ENCODE data around the gene ALOXE3.

The ALOXE3 gene

DNA sequence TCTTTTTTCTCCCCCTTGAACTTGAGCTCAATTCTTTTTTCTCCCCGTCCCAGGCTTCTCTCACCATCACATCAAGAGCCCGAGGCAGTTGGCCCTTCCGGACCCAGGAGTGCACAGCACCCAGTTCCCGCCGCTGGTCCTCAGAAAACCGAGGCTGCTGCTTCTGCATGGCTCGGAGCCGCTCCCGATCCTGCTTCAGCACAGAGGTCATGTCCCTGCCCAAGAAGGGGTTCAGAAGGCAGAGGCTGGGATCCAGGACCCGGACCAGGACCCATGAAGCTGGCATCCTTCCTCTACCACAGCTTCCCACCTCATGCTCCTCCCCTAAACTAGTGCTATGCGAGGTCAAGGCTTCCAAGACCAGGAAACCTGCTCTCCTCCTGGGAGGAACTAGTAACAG is 23.4 kb upstream of the ALOXE3 start:
- peak; percentile 18 for DNase-seq

DNA sequence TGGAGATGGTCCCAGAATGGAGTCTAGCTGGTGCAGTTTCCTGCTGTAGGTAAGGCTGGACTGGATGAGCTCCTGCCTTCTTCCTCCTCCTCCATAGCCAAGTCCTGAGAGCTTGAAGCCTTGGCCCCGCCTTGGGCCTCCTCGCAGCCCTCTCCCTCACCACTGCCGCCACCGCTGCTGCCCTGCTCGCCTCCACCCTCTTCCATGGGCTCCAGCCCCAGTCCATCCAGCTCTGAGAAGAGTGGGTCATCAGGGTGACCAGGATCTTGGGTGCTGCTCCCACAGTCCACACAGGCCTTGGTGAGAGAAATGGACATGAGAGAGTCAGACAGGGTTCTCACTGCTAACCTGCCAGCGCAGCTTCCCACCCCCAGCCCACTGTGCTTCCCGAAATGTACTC is 22.7 kb upstream of the ALOXE3 start:
- DNase-seq = no peak

DNA sequence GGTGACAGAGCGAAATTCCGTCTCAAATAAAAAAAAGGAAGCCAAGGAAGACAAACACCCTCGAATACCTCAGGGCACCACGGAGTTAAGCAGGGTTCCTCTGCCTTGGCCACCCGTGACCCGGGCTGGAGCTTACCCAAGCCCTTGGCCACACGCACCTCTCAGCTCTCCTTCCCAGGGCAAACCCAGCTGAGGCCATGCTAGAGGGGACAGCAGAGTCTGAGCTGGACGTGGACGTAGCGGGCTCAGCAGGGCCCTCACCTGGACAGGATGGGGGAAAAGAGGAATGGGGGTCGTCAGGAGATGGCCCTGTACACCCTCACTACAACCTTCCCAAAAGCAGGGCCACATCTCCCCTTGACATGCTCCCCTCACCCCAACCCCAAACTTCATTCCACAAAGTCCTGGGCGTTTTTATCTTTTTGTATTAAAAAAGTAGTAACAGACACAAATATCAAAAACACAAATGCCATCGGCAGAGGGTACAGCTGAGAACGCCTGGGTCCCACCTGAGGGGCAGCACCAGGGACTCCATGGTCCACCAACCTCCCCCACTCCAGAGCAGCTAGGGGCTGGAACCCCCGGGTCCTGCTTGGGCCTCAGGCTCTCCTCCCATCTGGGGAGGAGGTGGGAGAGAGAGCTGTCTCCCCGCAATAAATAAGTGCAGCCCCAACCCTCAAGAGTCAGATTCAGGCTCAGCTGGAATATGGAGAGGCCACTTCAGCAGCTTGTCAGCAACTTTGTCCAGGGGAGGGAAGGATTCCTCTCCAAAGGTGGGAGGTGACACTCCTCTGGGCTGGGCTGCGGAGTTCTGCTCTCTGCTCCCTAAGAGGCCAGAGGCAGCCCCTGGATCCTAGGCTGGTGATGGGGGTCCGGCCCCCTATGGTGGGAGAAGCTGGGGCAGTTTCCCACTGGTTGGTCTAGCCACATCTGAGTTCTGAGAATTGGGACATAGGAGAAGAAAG is 22.0 kb upstream of the ALOXE3 start:
- peak; percentile 22 for DNase-seq

DNA sequence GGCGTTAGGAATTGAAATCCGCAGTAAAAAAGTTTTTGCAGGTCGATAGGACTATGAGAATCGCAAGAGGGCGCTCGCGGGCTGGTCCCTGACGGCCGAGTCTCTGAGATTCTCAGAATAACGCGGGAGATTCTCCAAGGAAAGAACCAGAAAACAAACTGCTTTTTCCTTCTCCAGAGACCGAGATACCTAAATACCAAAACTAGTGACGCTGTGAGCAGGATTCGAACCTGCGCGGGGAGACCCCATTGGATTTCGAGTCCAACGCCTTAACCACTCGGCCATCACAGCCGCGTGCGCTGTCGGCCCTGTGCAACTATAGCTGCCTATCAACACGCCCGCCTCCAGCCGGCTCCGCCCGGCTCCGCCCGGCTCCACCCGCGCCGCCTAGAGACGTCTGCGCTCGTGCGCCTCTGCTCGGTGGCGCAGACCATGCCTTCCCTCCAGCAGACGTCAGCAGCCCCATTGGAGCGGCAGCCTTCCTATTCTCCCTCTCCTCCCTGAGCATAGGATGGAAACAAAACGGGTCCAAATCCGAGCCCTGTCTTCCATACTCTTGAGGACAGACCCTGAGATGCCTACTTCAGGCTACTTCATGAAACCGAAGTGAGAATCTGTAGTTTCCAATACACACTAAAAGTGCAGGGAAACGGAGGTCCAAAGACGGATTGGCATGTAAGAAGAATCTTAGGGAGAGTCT is 20.5 kb upstream of the ALOXE3 start:
- peak; percentile 96 for DNase-seq

DNA sequence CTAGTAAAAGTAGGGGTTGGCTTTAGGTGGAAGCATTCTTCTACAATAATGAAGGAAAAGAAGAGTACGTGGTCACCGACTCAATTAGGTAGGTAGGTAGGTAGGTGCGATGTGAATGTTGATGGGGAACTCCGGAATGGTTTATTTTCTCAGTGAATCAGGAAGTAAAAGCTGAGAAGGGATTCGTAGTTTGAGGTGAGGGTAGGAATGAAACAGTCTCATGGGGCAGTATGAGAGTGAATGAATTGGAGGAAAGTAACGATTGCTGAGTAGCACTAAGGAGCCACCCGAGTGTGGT is 20.0 kb upstream of the ALOXE3 start:
- no peak for DNase-seq

DNA sequence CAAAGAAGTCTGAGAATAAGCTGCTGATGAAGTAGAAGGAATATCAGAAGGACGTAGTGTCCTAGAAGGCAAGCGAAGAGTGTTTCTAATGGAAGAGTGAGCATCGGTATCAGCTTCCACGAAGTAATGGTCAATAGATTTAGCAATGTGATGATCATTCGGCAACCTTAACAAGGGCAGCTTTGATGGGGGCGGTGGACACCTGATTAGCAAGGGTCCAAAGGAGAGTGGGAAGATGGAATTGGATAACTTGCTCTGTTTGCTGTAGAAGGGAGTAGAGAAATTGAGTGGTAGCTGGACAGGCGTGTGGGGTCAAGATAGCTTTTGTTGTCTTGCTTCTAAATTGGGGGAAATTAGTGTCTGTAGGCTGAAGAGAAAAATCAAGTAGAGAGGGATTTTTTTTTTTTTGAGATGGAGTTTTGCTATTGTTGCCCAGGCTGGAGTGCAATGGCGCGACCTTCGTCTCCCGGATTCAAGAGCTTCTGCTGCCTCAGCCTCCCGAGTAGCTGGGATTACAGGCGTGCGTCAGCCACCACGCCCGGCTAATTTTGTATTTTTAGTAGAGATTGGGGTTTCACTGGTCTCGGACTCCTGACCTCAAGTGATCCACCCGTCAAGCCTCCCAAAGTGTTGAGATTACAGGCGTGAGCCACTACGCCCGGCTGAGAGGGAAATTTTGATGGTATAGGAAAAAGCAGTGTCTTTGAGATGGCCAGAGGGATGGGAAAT is 19.5 kb upstream of the ALOXE3 start:
- no peak for DNase-seq

DNA sequence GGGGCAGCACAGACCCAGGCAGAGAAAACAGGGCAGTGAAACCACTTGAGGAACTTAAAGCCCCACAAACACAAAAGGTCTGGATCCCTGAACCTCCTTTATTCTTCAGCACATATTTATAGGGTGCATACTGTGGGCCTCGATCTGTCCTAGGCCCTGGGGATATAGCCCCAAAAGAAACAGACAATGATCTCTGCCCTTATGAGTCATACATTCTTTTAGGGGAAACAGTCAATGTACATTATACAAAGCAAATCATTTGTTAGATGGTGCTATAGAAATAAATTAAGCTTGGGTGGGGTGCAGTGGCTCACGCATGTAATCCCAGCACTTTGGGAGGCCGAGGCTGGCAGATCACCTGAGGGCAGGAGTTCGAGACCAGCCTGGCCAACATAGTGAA is 15.6 kb upstream of the ALOXE3 start:
- no peak for DNase-seq

DNA sequence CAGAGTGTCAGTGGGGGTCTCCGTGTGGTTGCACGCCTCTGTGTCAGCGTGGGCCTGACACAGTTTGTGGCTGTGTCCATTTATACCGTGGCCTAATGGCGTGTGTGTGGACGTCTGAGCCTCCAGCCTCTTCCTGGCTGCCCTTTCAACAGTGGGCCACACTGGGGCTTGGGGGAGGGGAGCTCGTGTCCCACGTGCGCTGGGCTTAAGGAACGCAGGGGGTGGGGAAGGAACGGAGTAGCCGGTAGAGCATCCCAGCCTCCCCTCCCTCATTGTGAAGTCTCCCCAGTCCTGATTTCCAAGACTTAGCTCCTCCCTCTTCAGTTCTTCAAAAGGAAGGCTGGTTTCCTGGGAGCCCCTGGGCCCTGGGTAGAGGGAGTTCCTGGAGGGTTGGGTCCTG is 15.1 kb upstream of the ALOXE3 start:
- no peak for DNase-seq

DNA sequence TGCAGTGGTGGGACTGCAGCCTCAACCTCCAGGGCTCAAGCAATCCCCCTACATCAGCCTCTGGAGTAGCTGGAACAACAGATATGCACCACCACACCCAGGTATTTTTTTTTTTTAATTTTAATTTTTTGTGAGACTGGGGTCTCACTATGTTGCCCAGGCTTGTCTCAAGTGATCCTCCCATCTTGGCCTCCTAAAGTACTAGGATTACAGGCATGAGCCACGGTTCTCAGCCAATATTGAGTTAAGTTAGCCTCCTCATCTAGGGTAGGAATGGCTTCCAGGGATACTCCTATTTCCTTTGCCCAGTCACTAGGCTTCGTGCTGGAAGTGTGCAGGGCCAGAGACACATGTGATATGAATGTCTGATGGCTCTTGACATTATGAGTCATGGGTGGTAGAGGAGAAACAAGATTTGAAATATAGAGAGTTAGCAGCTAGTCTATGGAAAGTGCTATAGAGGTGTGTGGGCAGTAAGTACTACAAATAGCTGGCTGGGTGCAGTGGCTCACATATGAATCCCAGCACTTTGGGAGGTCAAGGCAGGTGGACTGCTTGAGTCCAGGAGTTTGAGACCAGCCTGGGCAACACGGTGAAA is 13.6 kb upstream of the ALOXE3 start:
- no peak for DNase-seq

DNA sequence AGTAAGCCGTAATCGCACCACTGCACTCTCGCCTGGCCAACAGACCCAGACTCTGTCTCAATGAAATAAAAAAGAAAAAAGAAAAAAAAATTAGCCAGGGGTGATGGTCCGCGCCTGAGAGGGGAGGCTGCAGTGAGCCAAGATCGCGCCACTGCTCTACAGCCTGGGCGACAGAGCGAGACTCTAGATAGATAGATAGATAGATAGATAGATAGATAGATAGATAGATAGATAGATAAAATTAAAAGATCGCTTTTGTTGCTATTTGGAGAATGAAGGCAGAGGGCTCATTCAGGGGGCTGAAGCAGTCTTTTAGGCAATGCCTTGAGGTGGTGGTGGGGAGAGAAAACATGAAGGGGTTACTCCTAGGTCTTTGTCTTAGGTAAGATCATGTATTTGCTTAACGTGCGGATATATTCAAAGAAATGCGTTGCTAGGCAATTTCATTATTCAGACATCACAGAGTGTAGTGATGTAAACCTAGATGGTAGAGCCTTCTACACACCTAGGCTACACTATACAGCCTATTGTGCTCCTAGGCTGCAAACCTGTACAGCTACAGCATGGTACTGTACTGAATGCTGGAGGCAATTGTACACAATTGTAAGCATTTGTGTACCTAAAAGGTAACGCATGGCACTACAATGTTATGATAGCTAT is 9.9 kb upstream of the ALOXE3 start:
- DNase-seq = no peak

DNA sequence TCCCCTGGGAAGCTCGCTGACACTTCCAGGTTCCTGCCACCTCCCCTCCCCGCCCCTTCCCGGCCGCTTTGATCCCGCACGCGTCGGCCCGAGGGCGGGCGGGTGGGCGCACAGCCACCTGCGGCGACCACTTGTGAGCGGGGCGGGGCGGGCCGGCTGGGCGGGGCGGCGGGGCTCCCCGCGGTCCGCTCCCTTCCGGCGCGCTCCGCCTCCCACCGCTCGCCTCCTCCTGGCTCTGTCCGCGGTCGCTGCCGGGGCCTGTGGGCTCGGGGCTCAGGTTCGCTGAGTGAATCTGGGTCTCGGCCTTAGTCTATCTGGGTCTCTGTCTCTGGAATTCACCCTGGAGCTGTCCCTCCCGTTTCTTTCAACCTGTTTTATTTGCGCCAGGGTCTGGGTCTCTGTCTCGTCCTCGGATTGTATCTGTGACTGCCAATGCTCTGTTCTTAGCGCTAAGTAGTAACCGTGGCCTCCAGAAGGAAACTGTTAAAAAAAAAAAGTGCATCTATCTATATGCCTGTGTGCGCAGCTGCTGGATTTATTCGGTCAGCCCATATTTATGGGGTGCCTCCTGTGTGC is 8.3 kb upstream of the ALOXE3 start:
- DNase-seq = peak; percentile 60

DNA sequence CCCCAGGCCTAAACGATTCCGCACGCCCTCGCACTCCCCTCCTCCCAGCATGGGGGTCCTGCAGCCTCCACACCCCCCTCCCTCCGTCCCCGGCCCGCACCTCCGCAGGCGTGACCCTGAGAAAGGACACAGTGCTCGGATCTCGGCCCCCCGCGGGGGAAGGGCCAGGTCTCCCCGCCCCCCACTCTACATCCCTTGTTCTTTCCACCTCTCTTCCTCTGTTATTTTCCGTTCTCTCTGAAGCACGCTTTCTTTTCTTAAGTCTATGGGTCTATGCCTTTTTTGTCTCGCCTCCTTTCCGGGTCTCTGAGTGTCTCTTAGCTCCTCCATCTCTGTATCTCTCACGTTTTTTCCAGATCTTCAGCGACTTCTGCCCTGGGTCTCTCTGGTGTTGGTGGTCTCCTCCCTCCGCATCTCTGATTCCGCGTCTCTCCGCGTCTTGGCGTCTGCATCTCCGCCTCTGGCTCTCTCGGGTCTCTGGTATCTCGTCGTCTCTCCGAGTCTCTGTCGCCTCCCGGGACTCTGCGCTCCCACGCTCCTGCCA is 7.7 kb upstream of the ALOXE3 start:
- peak; percentile 16 for DNase-seq

DNA sequence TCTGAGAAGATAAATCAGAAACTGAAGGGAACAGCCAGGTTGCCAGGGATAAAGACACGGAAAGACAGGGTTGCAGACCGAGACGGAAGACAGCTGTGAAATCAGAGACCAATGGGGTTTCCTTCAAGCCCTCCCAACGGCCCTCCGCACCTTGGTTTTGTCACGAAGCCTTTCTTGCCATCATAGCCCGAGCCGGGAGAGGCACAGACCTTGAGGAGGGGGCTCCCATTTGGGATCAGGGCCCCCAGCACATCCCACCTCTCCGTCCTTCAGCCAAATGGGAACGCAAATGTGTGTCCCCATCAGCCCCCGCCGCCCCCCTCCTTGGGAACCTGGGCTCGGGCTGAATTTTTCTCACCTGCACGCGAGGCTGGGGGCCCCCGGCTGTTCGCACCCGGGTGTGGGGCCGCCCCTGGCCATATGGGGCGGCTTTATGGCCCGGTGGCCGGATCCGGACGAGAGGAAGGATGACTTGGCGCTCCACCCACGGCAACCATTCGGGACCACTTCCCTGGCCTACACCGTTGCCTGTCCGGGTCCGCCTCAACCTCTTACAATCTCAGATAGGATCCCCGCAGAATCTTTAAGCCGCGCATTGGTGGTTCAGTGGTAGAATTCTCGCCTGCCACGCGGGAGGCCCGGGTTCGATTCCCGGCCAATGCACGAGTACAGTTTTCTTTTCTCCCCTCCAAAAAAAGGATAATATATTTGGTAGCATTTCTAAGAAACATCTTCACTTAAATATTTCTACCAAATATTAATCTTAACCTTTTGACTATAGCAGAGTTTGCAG is 7.0 kb upstream of the ALOXE3 start:
- DNase-seq = peak; percentile 91

DNA sequence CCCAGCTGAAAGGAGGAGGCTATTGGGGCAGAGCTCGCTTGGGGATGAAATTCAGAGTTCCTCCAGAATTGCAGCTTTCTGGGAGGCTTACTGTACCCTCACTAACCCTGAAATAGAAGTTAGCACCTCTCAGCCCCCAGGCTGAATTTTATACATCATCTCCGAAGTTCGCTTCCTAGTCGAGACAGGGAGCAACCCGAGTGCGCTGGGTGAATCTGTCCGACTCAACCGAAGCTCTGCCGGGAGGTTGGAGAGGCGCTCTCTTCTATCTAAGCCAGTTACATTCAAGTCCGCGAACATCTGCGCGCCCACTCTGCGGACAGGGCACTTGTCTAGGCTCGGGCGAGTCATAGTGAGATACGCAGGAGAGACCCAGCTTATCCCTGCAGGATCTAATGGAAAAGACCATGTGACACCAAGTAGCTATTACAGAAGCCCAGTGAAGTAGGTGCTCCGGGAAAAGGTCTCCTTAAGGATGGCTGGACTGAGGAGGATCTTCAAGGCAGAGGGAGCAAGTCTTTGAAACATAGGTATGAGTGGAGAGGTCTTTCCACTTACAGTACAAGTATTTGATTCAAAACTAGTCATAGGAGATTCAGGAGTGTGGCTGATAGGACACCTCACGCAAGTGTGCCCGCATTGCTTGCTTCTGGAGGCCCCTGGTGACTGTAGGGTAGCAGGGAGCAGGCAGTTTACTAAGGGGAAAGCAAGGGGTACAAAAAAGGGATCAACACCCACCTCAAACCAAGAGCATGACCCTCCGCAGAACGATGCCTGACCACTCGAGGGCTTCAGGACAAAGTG is 6.2 kb upstream of the ALOXE3 start:
- peak; percentile 20 for DNase-seq

DNA sequence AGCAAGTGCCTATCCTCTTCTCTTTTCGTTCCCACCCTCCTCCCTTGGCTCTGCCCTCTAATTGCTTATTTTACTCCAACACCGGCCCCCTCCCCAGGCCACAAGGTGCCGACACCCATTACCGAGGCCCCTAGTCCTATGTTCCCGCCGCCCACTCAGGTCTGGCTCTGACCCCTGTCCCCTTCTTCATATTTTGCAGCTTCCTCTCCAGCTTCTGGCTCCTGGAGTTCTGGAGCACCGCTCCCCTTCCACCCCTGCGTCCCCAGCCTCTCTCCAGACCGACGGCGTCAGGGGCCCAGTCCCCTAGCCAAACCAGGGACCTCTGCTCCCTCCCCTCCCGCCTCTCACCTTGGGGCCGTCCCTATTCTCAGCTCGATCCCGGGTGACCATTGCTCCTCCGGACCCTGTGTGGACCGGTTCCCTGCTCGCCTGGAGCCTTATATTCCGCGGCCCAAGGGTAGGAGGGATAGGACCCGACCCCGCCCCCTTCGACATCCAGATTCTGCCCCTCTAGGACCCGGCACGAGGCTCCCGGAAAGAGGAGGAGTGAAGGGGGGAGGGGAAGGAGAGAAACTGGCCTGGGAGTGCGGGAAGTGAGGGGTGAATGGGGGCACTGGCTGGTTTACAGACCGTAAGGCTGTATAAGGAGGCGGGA is 5.5 kb upstream of the ALOXE3 start, which contains the start of gene HES7:
HES7 (minus strand) TSS at position 412 of the 655 bp plus-strand sequence; CDS start at position 390, 22 bp downstream.
- no peak for DNase-seq

DNA sequence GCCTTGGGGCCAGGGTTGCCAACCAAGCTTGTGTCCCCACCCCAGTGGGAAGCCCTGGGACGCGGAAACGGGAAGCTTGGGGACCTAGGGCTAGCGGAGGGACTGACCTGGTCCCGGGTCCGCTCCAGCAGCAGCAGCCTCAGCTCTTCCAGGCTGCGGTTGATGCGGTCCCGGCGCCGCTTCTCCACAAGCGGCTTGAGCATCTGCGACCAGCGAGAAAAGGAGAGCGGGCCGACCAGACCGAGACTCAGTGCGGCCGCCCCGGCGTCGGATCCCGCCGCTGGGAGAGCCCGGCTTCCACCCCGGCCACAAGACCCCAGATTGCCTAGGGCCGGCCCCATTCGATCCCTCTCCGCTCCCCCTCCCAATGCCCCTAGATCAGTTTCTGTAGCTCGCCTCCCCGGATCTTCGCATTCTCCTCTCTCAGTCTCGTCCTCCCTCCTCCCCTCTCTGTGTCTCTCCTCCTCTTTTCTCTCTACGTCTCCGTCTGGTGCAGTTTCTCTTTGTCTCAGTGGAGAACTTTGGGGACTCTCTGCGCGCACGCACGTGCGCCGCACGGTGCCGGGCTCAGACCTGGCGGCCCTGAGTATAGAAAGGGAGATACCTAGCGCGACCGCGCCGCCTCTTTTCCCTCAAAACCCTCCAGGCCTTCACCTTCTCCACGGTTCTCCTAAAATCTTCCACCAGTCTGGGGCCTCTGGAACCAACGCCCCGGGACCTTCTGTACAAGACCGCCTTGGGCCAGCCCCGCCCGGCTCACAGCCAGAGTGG is 4.8 kb upstream of the ALOXE3 start:
- no peak for DNase-seq

DNA sequence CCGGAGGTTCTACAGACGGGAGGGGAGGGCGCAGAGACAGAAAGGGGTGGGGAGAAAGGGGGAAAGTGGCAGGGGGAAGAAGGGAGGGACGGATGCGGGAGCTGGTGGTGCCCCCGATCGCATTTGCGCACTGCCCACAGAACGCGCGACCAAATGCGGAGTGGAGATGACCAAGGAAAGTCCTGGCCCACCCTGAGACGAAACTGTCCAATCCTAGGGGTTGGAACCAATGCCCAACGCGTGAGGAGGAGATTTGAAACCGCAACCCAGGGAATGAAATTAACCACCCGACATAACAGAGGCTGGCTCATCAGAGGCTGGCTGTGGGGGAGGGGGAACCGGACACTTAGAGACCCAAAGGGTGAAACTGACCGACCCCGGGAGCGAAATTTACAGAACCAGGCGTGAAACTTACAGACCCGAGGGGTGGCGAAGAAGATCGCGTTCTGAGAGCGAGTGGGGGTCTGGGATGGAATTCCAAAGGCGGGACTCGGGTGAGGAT is 4.2 kb upstream of the ALOXE3 start:
- DNase-seq = no peak

DNA sequence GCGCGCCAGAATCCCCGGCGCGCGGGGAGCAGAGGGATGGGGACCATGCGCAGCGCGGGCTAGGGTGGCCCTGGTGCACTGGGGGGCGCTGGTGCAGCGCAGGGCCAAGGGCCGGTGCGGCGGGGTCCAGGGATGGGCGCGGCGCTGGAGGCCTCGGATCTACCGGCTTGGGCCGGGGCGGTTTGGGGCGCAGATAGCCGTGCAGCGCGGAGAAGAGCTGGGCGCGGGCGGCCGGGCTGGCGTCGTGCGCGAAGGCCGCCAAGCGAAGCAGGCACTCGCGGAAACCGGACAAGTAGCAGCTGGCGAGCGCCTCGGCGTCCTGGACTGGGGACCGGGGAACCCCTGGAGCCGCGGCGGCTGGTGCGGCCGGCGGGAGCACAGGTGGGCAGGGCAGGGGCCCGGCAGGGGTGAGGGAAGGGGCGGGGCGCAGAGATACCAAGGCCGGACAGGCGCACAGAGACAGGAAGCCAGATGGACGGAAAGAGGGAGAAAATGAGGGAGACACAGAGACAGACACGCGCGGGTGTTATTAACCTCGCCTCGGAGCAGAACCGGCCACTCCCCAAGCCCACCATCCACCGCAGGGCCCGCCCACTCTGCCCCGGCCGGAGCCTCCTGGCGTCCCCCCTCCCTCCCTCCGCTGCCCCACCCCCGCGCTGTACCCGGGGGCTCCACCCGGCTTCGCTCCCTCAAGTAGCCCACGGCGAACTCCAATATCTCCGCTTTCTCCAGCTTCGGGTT is 3.5 kb upstream of the ALOXE3 start:
- peak; percentile 59 for DNase-seq

Data from CD4-positive, alpha-beta T cell treated with Interleukin-12 subunit alpha and Interleukin-12 subunit beta, for 1 hour (primary cell).